ENCODE measurements around the gene BORA.
"Not testable (repeated sequence)": the region's sequence is repeated elsewhere in the genome, so short reads cannot be mapped to it uniquely, and the experiment has no call there.

DNA sequence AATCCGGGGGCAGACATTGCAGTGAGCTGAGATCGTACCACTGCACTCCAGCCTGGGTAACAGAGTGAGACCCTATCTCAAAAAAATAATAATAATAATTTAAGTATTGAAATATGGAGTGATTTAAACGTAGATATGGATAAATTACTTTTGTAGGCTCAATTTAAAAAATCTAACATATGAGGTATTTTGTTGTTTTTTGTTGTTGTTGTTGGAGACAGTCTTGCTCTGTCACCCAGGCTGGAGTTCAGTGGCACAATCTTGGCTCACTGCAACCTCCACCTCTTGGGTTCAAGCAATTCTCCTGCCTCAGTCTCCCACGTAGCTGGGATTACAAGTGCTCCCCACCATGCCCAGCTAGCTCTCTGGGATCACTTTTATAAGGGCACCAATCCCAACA is 57.0 kb downstream of the BORA start:
- TF ChIP-seq, protein P1, sequence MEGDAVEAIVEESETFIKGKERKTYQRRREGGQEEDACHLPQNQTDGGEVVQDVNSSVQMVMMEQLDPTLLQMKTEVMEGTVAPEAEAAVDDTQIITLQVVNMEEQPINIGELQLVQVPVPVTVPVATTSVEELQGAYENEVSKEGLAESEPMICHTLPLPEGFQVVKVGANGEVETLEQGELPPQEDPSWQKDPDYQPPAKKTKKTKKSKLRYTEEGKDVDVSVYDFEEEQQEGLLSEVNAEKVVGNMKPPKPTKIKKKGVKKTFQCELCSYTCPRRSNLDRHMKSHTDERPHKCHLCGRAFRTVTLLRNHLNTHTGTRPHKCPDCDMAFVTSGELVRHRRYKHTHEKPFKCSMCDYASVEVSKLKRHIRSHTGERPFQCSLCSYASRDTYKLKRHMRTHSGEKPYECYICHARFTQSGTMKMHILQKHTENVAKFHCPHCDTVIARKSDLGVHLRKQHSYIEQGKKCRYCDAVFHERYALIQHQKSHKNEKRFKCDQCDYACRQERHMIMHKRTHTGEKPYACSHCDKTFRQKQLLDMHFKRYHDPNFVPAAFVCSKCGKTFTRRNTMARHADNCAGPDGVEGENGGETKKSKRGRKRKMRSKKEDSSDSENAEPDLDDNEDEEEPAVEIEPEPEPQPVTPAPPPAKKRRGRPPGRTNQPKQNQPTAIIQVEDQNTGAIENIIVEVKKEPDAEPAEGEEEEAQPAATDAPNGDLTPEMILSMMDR (conservative IDR thresholded peaks at IDR 0.05; ENCODE audit: low read depth, low read length), result not testable (repeated sequence)
- not testable (repeated sequence) for TF ChIP-seq EZH2 (IDR thresholded peaks at IDR 0.05; ENCODE audit: low read length, unreplicated experiment)

Measured in PC-3 (cell line).